ENCODE measurements around the gene AMMECR1. TPM values are rescaled to one million over a fixed set of nuclear protein-coding genes. Genes with fewer than 3 reads are reported as not detected.
"Not testable (repeated sequence)": the region's sequence is repeated elsewhere in the genome, so short reads cannot be mapped to it uniquely, and the experiment has no call there.

Gene AMMECR1
- polyA plus RNA-seq, 12 donors: 7.4 to 12.4 (median 9.3) TPM; not detected in 1

DNA sequence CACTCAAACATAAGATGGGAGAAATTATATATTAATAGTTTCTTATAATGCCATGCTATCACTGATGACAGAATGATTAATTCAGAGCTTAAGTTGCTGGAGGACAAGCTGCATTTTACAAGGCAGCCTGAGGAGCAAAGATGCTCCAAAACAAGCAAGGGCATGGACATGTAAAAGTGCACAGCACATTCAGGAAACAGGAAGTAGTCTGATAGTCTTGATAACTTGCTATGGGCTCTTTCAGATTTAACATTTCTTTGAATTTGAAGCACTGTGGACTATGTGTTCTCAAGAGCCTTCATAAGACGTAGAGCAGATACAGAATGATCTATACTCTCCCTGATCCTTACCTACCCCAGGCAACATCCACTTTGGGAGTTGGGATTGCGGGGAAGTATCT is 50.0 kb downstream of the AMMECR1 start:
- no peak for DNase-seq

DNA sequence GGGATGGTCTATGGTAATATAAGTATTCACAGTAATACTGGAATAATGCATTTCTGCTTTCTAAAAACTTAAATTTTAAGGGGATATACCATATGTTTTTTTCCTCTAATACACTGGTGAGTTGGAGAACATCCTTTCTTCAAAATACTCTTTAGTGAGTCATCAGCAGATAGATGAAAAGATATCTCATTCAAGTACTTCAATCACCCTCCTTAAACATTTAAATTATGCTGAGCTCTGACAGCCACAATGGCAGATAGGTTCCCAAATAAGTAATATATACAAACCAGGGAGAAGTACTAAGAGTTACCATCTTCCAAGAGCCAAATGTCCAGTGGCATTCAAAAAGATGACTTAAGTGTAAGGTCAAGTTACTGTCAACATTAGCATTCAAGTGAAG is 52.2 kb downstream of the AMMECR1 start:
- no peak for DNase-seq

DNA sequence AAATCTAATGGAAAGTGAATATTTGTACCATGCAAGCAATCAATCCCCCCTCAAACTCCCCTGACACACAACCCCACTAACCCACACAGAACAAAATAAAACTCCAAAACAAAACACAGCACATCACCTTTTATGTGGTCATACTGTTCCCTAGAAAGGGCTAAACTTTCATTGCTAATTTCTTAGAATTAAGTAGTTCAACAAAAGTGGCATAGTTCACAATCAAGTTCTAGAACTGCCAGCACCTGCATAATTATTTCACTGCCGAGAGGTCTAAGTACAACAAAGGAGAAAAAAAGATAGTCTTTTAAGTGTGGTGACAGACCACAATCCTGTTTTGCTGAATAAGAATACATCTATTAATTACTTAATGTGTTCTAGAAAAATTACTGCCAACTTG is 58.8 kb downstream of the AMMECR1 start:
- no peak for DNase-seq

DNA sequence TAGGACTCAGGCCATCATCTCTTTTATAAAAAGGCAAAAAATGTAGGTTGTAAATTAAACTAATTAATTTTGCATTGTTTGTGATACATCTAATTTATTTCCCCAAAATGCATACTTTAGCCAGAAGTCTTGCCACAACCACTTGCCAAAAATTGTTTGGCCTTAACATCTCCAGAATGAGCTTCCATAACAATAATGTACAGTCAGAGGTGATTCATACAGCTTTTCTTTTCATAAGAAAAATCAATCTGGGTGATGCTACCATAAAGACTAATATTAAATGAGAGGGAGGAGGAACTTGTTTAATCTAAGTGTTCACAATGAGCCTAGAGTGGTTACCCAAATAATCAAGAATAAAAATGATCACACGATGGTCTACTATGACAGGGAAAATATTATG is 59.3 kb downstream of the AMMECR1 start:
- no peak for DNase-seq

DNA sequence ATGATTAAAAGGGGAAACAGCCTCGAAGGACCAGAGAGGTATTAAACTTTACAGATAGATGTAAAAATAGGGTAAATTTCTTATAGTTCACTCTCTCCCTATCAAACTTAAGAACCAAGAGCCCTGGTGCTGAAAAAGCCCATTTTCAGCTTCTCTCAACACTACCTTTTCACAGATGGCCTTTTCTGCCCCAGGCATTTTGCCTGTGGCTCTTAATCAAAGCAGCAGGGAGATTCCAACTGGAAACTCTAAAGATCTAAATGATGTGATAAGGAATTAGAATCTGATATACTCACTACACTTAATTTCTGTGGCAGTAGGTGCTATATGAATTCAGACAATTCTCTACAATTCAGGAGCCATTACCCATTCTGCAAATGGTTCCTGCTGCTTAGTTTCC is 60.0 kb downstream of the AMMECR1 start:
- DNase-seq: no peak

DNA sequence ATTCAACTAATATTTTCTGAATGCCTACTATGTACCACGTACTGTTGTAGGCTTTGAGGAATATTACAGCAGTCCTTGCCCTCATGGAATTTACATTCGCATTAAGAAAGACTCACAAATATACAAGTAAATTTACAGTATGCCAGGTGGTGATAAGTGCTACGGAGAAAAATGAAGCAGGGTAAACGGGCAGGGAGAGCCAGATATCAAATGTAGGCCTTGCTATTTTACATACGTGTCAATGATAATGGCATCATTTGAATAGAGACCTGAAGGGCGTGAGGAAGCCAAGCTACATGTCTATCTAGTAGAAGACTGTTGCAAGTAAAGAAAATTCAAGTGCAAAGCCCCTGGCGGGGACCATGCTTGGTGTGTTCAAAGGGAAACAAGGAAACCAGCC is 65.2 kb downstream of the AMMECR1 start:
- no peak for DNase-seq

DNA sequence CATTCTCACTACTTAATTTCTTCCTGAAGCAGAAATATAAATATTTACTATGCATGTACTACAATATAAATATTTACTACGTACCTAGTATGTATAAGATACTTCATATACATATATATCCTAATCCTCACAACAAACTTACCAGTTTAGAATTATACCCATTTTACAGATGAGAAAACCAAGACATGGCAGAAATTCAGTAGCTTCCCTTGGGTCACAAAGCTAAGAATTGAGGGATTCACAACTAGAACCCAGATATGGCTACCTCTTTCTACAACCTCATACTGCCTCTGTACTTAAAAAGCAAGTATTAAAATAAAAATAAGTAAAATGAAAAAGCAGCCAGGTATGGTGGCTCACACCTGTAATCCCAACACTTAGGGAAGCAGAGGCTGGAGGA is 65.9 kb downstream of the AMMECR1 start:
- no peak for DNase-seq

DNA sequence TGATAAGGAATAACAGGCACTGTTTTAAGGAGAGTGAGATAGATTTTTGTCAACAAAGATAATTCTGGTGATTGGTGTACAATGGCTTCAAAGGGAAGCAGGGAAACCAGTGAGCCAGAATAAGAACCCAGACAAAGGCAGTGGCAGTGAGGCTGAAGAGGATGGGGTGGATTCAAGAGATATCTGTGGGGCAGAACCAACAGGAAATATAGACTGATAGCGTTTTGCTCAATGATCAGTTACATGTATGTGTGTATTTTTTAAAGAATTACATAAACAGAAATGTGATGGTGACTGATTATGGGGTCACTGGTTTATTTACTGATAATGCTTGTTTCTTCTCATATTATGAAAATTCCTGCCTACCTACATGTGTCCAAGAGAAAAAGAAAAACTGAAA is 66.4 kb downstream of the AMMECR1 start:
- no peak for DNase-seq

DNA sequence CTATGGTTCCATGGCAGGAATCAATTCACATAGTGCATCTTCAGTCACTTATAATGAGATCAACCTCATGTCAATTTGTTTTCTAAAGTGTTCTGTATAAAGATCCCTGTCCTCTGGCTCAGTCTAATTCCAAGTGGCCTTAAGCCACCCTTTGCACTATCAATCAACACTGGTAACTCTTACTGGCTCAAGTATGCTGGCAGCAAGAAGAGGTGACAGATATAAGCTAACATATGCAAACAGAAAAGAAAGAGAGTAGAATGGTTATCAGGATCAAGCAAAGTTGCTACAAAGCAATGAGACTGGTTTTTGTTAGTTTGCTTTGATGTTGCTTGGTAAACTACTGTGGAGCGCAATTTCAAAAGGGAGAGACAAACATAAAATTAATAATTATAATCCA is 67.0 kb downstream of the AMMECR1 start:
- no peak for DNase-seq

DNA sequence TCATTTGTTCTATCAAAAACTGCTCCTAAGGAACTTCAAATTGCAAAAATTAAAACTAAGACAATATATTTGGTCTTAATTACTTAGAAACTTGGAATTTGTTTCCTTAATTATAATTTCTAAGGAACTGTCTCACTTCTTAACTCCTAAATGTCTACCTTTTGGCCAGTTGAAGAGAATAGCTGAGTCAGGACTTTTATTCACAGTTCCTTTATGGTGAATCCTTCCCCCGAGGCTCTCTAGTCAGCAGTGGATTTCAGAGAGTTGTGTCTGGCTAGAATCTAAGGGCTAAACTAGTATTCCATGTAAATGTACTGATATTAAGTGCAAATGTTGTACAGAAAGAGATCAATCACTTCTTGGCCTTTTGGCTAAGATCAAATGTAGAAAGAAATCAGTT is 69.3 kb downstream of the AMMECR1 start:
- DNase-seq: no peak

DNA sequence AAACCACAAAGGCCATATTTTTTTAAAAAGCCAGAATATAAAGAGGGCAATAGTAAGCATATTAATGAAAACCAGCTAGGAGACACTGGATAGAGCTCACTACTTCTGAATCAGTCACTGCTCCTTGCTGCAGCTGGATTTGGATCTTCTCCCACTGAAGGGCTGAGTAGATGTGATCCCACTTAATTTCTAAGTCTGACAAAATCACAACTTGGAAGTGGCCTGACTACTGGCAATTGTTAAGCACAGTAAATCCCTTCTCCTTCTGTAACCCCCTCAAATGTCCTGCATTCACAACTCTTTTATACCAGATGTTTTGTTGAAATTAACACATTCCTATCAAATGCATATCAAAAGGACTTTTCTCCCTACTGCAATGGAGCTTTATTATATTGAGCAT is 72.9 kb downstream of the AMMECR1 start:
- DNase-seq: peak; percentile 11

DNA sequence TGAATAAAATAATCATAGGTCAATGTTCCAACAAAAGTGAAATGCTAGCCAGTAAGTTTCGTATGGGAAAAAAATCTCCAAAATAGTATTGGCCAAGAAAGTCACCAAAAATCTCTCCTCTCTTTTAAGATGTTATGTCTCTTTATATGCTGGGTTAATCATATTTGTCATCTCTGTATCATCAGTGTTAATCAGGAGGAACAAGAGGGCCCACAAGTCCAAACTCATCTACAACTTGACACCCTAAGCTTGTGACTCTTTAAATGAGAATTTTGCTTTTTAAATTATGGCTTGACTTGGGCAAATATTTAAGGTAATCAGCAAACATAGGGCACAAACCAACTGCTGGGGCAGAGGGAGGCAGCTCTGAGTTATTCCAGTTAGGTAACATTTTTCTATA is 75.5 kb downstream of the AMMECR1 start:
- no peak for DNase-seq

DNA sequence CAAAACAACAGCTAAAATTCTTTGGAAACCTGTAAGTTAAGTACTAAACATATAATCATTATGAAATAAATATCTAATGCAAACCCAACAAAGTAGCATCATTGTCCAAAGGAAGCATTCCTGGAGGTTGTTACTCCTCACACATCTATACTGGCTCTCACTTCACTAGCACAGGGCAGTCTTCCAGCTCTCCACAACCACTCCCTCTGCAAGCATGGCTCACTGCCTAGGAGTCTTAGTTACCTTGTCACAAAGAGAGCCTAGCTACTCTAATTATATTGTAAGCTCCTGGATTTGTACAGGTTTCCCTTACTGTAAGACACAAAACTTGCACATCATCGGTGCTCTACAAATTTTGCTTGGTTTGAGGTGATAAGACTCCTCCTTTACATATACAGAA is 76.1 kb downstream of the AMMECR1 start:
- DNase-seq: peak; percentile 35

DNA sequence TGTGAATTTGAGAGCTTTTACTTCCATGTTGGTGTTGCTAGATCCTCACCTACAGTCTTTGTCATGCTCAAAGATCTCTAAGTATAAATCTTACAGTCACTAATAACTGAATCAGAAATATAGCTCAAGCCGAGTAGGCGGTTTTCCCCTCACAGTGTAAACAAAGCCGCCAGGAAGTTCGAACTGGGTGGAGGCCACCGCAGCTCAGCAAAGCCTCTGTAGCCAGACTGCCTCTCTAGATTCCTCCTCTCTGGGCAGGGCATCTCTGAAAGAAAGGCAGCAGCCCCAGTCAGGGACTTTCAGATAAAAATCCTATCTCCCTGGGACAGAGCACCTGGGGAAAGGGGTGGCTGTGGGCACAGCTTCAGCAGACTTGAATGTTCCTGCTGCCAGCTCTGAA is 79.6 kb downstream of the AMMECR1 start:
- DNase-seq: not testable (repeated sequence)

DNA sequence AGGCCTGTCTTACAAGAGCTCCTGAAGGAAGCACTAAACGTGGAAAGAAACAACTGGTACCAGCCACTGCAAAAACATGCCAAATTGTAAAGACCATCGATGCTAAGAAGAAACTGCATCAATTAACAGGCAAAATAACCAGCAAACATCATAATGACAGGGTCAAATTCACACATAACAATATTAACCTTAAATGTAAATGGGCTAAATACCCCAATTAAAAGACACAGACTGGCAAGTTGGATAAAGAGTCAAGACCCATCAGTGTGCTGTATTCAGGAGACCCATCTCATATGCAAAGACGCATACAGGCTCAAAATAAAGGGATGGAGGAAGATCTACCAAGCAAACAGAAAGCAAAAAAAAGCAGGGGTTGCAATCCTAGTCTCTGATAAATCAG is 86.4 kb downstream of the AMMECR1 start:
- not testable (repeated sequence) for DNase-seq

DNA sequence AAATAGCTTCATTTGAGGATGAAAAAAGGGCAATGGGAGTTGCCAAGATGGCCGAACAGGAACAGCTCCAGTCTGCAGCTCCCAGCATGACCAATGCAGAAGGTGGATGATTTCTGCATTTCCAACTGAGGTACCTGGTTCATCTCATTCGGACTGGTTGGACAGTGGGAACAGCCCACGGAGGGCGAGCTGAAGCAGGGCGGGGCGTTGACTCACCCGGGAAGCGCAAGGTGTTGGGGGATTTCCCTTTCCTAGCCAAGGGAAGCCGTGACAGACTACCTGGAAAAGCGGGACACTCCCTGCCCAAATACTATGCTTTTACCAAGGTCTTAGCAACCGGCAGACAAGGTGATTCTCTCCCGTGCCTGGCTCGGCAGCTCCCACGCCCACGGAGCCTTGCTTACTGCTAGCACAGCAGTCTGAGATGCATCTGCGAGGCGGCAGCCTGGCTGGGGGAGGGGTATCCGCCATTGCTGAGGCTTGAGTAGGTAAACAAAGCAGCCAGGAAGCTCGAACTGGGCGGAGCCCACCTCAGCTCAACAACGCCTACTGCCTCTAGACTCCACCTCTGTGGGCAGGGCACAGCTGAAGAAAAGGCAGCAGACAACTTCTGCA is 88.3 kb downstream of the AMMECR1 start:
- DNase-seq: not testable (repeated sequence)

DNA sequence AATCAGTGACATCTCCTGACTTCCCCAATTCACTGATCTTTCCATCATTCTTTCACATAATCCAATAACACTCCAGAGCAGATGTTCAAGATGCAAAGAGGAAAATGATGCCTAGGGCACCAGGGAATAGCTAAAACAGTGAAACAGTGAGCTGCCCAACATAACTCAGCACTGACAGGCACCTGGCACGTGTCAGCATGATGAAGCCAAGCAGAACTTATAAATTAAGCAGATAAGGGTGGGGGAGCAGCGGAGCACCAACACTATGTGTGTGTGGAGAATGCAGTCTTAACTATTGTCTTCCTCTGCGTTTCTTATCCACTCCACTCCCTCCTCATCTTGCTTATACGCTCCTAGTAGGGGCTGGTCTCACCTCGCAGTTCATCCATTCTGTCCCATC is 89.4 kb downstream of the AMMECR1 start:
- no peak for DNase-seq

DNA sequence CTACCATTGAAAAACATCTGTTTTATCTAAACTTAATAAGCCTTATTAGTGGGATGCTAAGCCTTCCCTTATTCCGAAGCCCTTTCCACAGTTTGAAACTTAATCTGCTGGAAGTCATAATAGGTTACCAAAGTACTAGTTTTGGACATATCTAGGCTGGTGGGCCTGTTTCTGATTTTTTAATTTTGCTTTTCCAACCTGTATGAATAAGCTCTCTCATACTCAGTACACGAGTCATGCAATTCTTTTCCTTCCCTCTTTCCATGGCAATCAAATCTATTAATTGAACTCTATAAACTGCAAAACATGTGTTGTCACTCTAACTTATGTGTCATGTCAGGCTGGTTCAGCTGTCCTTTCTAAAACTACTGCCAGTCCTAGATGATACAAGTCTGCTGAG is 91.0 kb downstream of the AMMECR1 start:
- DNase-seq: no peak

DNA sequence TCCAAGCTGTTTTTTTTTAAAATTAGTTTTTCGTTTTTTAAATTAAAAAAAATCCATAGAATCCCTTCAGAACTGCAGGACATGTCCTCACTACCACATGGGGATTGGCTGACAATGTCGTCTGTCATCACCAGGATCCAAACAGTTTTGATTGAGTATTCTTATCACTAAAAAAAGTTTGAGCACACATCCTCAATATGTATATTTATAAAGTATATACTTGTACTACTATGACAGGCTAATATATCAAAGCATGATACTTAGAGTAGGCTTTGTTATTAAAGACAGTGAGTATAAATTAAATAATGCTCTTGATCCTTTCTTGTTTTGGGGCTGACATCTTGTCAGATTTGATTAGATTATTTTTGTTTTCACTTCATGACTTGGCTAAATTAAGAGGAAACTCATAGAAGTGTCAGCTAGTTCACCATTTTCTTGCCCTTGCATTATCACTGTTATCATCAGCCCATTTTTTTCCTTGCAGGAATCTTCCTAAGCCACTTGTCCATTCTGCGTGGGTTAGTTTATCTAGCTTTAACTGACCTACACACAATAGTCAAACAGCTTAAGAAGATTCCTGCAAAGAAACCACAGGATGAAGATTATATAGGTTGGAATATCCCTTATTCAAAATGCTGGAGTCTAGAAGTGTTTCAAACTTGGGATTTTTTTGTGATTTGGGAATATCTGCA is 92.8 kb downstream of the AMMECR1 start:
- DNase-seq: no peak

DNA sequence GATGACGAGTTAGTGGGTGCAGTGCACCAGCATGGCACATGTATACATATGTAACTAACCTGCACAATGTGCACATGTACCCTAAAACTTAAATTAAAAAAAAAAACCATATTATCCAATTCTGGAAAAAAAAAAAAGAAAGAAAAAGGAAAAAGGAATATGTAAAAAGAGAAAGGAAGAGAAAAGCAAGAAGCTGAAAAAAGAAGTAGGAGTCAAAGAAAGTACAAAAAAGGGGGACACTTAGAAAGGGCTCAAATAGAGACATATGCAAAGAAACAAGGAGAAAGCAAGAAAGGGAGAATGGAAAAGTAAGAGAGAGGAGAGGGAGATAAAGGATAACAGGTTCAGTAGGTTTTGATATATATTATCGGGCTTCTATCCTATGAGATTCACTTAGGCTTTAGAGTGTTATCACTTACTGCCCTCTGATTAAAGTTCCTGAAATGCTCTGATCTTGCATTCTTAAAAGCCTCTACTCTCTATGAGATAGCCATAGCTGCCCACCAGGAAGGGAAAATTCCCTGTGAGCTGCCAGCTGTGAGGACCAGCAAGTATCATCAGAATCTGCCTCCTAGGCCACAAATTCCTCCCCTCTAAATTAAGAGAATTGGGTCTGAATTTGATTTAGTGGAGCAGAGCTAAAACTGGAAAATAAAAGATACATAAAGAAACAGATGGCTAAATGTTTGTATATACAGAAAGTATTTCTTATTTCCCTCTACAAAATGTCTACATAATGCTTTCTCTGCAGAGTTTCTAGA is 95.2 kb downstream of the AMMECR1 start:
- no peak for DNase-seq

DNA sequence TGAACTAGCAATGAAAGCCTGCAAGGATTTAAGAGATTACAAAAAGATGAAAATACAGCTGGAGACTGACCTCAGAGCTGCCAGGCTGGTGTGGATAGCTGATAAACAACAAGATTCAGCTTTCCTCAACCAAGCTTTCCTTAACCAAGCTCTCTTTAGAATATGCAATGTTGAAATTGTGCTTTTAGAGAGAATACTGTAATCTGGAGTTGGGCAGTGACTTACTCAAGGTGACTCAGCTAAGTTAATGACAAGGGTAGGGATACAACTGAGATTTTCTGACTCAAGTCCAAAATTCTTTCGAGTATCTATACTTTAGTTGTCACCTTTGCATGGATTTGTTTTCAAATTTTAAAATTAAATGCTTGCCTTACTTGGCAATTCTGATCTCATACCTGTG is 98.0 kb downstream of the AMMECR1 start:
- no peak for DNase-seq

DNA sequence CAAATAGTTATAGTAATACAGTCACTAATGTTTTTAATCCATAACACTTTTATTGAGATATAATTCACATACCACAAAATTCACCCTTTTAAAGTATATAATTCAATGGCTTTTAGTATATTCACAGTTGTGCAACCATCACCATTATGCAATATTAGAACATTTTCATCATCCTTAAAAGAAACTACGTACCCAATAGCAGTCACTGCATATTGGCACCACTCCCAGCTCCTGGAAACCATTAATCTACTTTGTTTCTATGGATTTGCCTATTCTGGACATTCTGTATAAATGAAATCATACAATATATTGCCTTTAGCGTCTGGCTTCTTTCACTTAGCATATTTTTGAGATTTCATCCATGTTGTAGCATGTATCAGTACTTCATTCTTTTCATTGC is 99.3 kb downstream of the AMMECR1 start:
- DNase-seq: no peak

DNA sequence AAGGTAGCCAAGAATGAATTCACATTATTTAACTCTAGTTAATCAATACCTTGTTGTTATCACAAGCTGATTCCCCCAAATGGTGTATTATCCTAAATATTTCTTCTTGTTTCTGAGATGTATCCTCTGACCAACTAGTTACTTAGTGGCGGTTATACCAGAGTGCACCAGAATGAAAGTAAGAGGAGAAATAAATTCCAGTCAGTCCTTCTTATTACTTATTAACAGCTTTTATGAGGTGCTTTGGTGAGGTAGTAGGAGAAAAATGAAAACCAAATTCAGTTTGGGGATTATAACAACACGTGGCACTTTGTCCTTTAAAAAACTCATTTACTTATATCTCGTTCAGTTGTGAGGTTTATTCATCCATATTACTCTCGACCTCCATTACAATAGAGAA is 101.9 kb downstream of the AMMECR1 start:
- DNase-seq: no peak

All from muscle of arm (tissue), 12 donors.